HG02970 (cell line): Measurements from ENCODE around the gene LRIT2.

Experiments
- ATAC-seq: cut with Tn5 transposase; IDR thresholded peaks from one replicate; pipeline ENCODE4 v1.9.1; 2021; ENCODE audit warnings: mild to moderate bottlenecking, moderate library complexity, moderate number of reproducible peaks; ENCODE audit not compliant: unreplicated experiment, low FRiP score

Gene LRIT2

GRCh38 chr10:84244651-84245270, 19.4 kb upstream of the LRIT2 start, which contains the start of gene RGR:
TSS of gene RGR (plus strand) at chr10:84245053. CDS start at chr10:84245091, 38 bp downstream.
- ATAC-seq = no peak

- no peak for ATAC-seq
Observed at GRCh38 chr10:84243759-84244158, 18.4 kb upstream of the LRIT2 start.

GRCh38 chr10:84241185-84241790, 15.9 kb upstream of the LRIT2 start, which contains the start of gene LRIT1:
TSS of gene LRIT1 (minus strand) at chr10:84241546. CDS start at chr10:84241439, 107 bp downstream.
- no peak for ATAC-seq

GRCh38 chr10:84238909-84239308, 13.6 kb upstream of the LRIT2 start:
- ATAC-seq = no peak

DNA sequence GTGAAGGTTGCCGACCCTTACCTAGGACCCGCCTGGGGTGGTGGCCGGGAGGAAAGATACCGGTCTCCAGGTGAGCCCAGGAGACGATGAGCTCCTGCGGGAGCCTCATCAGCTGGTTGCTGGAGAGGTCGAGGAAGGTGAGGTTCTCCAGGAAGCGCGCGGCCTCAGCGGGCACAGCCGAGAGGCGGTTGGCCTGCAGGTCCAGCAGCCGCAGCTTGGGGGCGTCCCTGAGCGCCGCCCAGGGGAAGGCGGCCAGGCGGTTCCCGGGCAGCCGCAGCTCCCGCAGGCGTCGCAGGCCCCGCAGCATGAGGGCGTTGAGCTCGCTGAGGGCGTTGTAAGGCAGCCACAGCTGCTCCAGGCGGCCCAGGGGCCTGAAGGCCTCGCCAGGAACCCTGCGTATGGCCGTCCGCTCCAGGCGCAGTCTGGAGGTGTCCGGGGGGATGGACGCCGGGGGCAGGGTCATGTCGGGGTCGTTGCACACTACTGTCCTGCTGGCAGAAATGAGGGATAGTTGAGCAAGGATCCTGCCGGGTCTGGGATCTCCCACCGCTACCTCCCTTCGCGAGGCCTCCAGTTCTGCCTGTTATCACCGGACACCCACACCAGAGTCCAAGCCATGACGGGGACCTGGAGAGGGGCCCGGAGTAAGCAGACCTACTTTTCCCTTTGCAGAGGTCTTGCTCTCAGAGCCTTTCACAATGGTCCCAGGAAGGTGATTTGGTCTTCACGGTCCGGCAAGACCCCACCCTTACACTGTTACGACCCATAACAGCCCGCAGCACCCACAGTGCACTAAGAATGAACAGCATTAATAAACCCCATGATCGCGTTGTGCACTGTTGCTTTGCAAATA, 12.1 kb upstream of the LRIT2 start:
- no peak for ATAC-seq

DNA sequence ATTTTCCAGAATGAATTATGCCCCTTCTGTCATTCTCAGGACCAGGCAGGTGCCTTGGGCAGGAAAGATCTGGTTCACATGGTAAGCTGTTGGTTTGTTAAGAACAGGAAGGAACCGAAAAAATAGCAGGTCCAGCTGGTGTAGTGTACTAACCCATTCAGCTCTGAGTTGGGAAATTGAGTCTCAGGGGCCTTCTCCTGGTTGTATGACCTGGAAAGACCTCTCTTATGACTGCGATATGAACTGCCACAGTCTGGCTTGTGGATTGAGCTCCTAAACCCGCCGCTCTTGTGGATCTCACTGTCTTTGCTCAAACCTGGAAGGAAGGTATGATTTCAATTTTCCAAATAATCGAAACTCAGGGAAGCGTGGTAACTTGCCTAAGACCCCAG, 11.5 kb upstream of the LRIT2 start:
- ATAC-seq = no peak

GRCh38 chr10:84235096-84235495, 9.8 kb upstream of the LRIT2 start:
- no peak for ATAC-seq

GRCh38 chr10:84234479-84234878, 9.1 kb upstream of the LRIT2 start:
- ATAC-seq = no peak

- no peak for ATAC-seq
Observed at GRCh38 chr10:84233940-84234339, 8.6 kb upstream of the LRIT2 start.

- ATAC-seq = no peak
Observed at GRCh38 chr10:84232376-84232775, 7.0 kb upstream of the LRIT2 start.

- ATAC-seq = no peak
Observed at GRCh38 chr10:84230359-84230758, 5.0 kb upstream of the LRIT2 start.

GRCh38 chr10:84227810-84228209, 2.5 kb upstream of the LRIT2 start:
- ATAC-seq = no peak

DNA sequence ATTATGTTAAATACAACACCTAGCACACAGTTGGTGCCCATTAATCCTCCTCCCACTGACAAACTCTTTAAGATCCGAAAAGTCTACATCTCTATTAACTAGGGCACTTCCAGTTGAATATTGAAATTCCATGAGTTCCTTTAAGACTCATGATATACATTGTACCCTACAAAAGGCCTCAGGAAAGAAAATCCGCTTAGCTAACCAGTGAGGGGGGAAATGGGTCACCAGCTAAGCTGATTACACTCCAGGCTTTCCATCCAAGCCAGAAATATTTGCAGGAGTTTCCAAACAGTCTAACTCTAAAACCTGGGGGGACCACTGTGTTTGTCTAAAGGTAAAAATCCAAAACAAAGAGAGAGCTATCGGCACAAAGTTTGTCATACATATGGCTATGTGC, 1.3 kb upstream of the LRIT2 start:
- no peak for ATAC-seq

- no peak for ATAC-seq
Observed at GRCh38 chr10:84224411-84225028, 824 bp downstream of the LRIT2 start.

DNA sequence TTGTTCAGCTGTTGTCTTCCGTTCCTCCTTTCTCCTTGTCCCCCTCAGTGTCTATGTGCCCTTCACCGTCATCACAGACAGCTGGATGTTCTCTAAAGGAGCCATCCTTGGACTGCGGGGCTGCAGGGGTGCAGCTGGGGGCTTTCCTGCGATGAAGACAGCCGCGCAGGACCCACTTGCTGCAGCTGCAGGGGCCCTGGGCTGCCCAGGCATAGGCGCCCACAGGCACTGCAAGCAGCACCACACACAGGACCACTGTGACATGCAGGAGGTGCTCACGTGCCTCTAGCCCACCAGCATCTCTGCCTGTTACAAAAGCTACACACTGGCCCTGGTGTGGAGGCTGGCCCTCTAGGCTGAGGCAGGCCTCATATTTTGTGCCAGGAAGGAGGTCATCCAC, 3.4 kb downstream of the LRIT2 start:
- no peak for ATAC-seq

GRCh38 chr10:84217746-84218145, 7.6 kb downstream of the LRIT2 start:
- no peak for ATAC-seq

DNA sequence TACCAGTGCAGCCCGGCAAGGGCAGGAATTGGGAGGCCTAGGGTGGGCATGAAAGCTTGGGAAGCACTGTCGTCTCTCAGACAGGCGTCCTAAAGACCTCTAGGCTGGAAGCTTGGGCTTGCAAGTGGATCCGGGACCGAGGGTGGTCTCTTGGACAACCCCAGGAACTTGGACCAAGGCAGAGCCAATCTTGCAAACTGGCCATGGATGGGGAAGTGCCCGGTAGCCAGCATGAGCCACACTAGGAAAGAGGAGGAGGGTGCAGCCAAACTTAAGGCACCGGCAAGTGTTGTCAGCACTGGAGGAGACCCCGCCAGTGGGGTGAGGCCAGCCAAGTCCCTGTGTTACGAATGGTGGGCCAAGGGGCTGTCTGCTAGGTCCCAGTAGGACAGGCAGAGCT, 8.5 kb downstream of the LRIT2 start:
- no peak for ATAC-seq

DNA sequence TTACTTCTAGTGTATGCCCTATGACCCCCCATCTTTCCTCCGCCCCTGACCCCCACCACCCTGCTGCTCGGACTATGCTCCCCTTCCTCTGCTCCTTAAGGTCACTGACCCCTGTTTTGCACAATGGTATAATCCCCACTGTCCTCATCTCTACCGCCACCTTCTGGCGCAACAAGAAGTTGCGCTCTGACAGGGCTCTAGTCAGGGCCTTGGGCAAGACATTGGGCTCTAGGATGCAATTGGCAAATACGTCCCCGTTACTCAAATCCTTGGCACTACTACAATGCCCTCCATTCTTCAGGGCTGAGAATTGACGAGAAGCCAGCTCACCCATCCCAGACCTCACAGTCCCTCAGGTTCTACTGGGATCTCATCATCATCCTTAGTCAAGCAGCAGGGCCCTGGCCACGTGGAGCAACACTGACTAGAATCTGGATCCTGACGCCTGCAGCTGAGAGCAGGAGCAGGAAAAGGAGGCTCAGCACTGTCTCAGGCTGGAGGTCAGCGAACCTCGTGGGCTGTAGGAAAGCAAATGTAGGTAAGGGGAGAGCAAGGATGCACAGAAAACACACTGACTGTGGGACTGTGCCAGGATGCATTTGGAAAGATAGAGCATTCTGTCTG, 10.6 kb downstream of the LRIT2 start:
- ATAC-seq = no peak

- no peak for ATAC-seq
Observed at GRCh38 chr10:84214046-84214572, 11.2 kb downstream of the LRIT2 start.

GRCh38 chr10:84213076-84213475, 12.3 kb downstream of the LRIT2 start:
- no peak for ATAC-seq
